ENCODE data around the gene KAZALD1.

The KAZALD1 gene

GRCh38 chr10:101061624-101062231 lies at the start of gene KAZALD1:
Gene KAZALD1, plus strand, starts transcription at chr10:101061989. Its CDS starts 604 bp downstream, at chr10:101062593.
- DNase-seq (ENCODE audit: low spot score) = peak; percentile 78

GRCh38 chr10:101012525-101013364 lies 49.0 kb upstream of the KAZALD1 start:
- peak; percentile 96 for DNase-seq (ENCODE audit: low spot score)

GRCh38 chr10:101013365-101013825 lies 48.4 kb upstream of the KAZALD1 start:
- DNase-seq (ENCODE audit: low spot score) = no peak

GRCh38 chr10:101014230-101014884 lies 47.4 kb upstream of the KAZALD1 start:
- peak; percentile 57 for DNase-seq (ENCODE audit: low spot score)

GRCh38 chr10:101014966-101015581 lies 46.7 kb upstream of the KAZALD1 start:
- peak; percentile 36 for DNase-seq (ENCODE audit: low spot score)

GRCh38 chr10:101015582-101015973 lies 46.2 kb upstream of the KAZALD1 start:
- no peak for DNase-seq (ENCODE audit: low spot score)

GRCh38 chr10:101016814-101017213 lies 45.0 kb upstream of the KAZALD1 start:
- DNase-seq (ENCODE audit: low spot score) = no peak

- no peak for DNase-seq (ENCODE audit: low spot score)
These were observed 43.6 kb upstream of the KAZALD1 start for GRCh38 chr10:101018118-101018599.

- DNase-seq (ENCODE audit: low spot score) = peak; percentile 78
These were observed 43.0 kb upstream of the KAZALD1 start for GRCh38 chr10:101018600-101019439.

GRCh38 chr10:101019440-101019703 lies 42.4 kb upstream of the KAZALD1 start:
- no peak for DNase-seq (ENCODE audit: low spot score)

GRCh38 chr10:101020427-101021075 lies 41.2 kb upstream of the KAZALD1 start:
- no peak for DNase-seq (ENCODE audit: low spot score)

GRCh38 chr10:101021239-101021638 lies 40.5 kb upstream of the KAZALD1 start:
- no peak for DNase-seq (ENCODE audit: low spot score)

- DNase-seq (ENCODE audit: low spot score) = no peak
These were observed 40.0 kb upstream of the KAZALD1 start for GRCh38 chr10:101021692-101022251.

- DNase-seq (ENCODE audit: low spot score) = no peak
These were observed 38.7 kb upstream of the KAZALD1 start for GRCh38 chr10:101022967-101023705.

GRCh38 chr10:101027106-101027720 lies 34.6 kb upstream of the KAZALD1 start:
- DNase-seq (ENCODE audit: low spot score) = no peak

GRCh38 chr10:101028446-101029337 lies 33.1 kb upstream of the KAZALD1 start:
- DNase-seq (ENCODE audit: low spot score) = no peak

GRCh38 chr10:101029520-101030295 lies 32.1 kb upstream of the KAZALD1 start:
- DNase-seq (ENCODE audit: low spot score) = no peak
